Measurements from ENCODE around the gene GPBAR1.

GRCh38 chr2:218278531-218279360, 17.9 kb downstream of the GPBAR1 start:
- TF ChIP-seq CTCF (IDR thresholded peaks at IDR 0.05; ENCODE audit: borderline replicate concordance, extremely low read depth, low read length, poor library complexity, severe bottlenecking) = no peak
- TF ChIP-seq EZH2 (IDR thresholded peaks at IDR 0.05; ENCODE audit: borderline replicate concordance, low read depth, low read length, severe bottlenecking) = no peak

Measured in DND-41 (cell line).